Measurements from ENCODE around the gene CEACAM20.
A peak's percentile ranks its signal among the peaks of the same experiment; 100 is the strongest.
"Not testable (repeated sequence)": the region's sequence is repeated elsewhere in the genome, so short reads cannot be mapped to it uniquely, and the experiment has no call there.

The CEACAM20 gene

DNA sequence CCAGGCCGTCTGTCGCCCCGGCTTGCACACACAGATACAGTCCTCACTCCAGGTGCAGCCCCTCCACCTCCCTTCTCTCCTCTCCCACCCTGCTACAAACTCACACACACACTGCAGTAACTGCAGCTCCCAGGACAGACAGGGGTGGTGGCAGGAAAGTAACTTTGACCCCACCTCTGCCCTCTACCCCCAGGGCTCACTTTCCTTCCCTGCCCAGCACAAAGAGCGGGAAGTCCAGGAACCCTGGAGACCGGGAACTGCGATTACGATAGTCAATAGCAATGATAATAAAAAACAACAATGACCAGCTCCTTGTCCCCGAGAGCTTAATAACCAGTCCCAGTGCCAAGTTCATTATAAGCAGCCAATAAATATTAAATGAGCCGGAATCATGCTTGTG, at the start of gene CEACAM20:
Gene CEACAM20 (minus strand): TSS at position 140 of the 400 bp plus-strand sequence. CDS start 166 bp downstream, outside the sequence.
- DNase-seq = no peak

GRCh38 chr19:44577566-44577874, 48.0 kb upstream of the CEACAM20 start:
- no peak for DNase-seq

DNA sequence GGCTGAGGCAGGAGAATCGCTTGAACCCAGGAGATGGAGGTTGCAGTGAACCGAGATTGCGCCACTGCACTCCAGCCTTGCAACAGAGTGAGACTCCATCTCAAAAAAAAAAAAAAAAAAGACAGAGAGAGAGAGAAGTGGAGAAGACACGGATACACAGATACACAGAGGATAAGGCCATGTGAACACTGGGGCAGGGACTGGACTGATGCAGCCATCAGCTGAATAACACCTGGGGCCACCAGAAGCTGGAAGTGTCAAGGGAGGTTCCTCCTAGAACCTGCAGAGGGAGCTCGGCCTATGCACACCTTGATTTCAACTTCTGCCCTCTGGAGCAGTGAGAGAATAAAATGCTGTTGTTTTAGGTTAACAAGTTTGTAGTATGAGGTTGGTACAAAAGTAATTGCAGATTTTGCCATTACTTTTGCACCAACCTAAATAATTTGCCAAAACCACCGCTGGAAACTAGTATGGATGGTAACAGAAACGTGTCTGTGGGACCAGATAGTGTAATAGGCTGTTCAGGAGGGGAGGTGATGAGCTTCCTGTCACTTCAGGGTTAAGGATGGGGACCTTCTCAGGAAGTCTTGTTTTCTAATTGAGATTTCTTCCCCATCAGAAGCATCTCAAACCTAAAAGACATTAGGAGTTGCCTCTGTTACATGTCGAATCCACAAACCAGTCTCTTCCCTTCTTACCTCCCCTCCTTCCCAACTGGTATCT, 47.5 kb upstream of the CEACAM20 start:
- no peak for DNase-seq

- no peak for DNase-seq
These were observed 45.7 kb upstream of the CEACAM20 start for GRCh38 chr19:44575116-44575700.

DNA sequence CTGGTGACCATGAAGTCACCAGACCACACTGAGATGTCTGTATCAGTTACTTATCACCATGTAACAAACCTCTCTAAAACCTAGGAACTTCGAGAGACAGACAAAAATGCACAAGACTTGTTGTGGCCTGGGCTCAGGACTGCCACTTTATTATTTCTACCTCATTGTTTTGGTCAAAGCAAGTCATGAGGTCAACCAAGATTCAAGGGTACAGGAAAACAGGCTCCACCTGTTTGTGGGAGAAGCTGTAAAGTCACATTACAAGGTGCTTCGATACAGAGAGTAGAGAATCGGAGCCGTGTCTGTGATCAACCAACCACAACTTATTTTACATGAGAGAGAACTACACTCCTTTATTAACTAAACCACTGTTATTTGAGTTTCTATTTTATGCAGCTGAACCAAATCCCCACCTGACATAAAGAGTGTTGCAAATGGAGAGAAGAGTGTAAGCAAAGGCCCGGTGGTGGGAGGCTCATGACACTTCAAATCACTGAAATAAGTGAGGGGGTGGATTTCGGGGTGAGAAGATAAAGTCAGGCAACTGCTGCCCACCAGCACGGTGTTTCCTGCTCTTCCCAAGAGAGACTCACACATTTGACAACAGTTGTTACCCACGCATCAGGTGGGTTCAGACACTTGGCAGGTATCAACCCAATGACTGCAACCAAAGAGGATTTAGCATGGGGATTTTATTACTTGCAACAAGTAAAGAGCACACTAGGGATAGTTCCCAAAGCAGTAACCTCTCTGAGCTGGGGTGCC, 44.9 kb upstream of the CEACAM20 start:
- no peak for DNase-seq

DNA sequence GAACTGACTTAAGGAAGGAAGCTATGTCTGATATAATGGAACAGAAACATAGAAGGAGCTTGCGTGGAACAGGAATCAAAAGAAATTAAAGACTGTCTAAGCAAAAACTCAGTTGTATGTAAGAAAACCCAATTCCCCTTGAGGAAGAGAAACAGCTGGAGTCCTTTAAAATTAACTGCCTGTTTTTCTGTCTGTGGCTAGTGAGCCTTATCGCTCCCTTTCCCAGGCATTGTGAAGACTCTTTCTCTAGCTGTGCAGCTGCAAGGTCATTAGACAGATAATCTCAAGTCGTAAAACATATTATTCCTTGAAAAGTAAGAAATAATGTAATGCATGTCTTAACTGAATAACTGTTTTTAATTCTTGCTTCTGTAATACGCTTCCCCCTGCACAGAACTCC, 44.2 kb upstream of the CEACAM20 start:
- no peak for DNase-seq

- no peak for DNase-seq
These were observed 43.7 kb upstream of the CEACAM20 start for GRCh38 chr19:44573183-44573582.

GRCh38 chr19:44572581-44572900, 43.1 kb upstream of the CEACAM20 start:
- no peak for DNase-seq

DNA sequence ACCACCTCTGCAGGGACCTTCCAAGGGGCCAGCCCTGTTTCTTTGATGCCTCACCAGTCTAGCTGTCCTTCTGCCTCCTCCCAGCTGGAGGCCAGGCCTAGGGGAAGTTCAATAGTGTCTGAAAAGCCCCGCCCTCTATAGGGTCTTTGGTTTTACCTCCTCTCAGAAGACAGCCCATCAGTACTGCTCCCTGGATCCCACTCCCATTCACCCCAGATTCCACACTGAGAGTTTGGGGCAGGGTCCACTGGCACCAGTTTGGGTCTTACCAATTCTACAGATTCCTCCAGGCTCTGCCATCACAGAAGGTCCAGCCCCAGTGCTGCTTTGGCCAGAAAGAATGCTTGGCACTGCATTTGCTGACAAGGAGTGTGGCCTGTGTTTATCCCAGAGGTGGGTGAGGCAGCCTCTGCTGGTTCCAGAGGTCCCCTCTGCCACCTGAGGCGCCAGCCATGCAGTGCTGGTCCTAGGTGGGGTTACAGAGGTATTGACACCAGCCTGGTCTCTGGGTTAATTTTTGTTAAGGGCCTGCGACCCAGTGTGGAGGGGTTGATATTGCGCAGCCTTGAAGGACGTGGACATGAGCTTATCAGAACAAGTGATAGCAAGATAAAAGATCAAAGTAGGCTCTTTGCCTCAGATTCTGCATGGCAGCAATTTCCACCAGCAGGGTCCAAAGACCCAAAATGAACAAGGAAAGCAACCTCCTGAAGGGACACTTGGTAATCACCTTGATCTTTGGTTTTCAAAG, 42.5 kb upstream of the CEACAM20 start:
- no peak for DNase-seq

- DNase-seq = peak; percentile 9
These were observed 41.7 kb upstream of the CEACAM20 start for GRCh38 chr19:44570984-44571684.

DNA sequence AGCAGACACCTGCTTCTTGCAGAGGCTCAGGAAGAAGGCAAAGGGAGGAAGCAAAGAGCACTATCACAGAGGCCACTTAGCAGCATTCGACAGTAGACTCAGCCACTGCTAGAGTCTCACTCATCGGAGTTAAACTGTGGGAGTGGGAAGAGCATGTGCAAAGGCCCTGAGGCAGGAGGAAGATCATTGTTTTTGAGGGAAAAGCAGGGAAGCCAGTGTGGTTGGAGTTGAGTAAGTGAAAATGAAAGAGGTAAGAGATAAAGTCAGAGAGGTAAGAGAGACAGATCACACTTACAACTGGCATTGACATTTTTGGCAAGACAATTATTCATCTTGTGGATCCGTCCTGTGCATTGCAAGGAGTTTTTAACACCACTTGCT, 41.1 kb upstream of the CEACAM20 start:
- DNase-seq = no peak

- DNase-seq = no peak
These were observed 38.3 kb upstream of the CEACAM20 start for GRCh38 chr19:44567745-44568144.

- peak; percentile 63 for DNase-seq
These were observed 37.5 kb upstream of the CEACAM20 start for GRCh38 chr19:44566984-44567383.

DNA sequence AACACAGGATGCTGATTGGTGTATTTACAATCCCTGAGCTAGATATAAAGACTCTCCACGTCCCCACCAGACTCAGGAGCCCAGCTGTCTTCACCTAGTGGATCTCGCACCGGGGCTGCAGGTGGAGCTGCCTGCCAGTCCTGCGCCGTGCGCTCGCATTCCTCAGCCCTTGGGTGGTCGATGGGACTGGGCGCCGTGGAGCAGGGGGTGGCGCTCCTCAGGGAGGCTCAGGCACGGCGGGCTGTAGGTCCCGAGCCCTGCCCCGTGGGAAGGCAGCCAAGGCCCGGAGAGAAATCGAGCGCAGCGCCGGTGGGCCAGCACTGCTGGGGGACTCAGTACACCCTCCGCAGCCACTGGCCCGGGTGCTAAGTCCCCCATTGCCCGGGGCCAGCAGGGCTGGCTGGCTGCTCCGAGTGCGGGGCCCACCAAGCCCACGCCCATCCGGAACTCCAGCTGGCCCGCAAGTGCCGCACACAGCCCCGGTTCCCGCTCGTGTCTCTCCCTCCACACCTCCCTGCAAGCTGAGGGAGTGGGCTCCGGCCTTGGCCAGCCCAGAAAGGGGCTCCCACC, 33.7 kb upstream of the CEACAM20 start:
- DNase-seq = not testable (repeated sequence)

DNA sequence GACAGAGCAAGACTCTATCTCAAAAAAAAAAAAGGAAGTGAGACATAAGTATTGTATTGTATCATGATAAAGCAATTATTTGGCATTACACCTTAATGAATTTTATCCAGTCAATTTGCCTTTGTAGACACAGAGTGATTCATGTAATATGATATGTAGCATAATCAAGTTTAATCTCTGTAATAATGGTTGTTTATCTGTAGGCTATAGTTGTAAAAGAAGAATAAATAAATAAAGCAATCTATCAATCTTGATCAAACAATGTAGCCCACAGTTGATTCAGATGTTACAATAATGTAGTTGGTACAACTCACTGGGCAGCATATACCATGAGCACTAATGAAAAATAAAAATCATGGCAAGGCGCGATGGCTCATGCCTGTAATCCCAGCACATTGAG, 28.5 kb upstream of the CEACAM20 start:
- no peak for DNase-seq

DNA sequence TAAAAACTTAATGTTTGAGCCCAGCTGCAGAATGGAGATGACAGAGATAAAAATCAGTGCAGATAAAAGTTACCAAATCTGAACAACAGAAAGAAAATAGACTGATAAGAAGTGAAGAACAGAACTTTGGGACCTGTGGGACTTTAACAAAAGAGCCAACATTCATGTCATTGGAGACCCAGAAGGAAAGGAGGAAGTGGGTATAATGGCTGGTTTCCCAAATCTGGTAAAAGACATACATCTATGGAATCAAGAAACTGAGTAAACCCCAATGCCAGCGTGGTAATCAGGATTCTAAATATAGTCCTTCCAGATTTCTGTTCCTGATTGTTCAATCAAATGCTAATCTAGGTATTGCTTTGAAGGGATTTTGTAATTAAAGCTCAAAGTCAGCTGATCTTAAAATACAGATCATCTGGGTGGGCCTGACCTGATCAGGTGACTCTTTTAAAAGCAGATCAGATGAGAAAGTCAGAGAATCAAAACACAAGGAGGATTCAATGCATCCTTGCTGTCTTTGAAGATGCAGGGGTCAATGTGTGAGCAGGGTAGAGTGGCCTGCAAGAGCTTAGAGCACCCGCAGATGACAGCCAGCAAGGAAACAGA, 25.3 kb upstream of the CEACAM20 start:
- no peak for DNase-seq

GRCh38 chr19:44553478-44554171, 24.1 kb upstream of the CEACAM20 start:
- peak; percentile 67 for DNase-seq

GRCh38 chr19:44552324-44552723, 22.8 kb upstream of the CEACAM20 start:
- no peak for DNase-seq

GRCh38 chr19:44551850-44552249, 22.4 kb upstream of the CEACAM20 start:
- DNase-seq = no peak

DNA sequence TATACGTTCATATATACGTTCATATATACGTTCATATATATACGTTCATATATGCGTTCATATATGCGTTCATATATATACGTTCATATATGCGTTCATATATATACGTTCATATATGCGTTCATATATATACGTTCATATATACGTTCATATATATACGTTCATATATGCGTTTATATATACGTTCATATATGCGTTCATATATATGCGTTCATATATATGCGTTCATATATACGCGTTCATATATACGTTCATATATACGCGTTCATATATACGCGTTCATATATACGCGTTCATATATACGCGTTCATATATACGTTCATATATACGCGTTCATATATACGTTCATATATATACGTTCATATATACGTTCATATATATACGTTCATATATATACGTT, 21.5 kb upstream of the CEACAM20 start:
- not testable (repeated sequence) for DNase-seq

- no peak for DNase-seq
These were observed 20.0 kb upstream of the CEACAM20 start for GRCh38 chr19:44549507-44549906.

DNA sequence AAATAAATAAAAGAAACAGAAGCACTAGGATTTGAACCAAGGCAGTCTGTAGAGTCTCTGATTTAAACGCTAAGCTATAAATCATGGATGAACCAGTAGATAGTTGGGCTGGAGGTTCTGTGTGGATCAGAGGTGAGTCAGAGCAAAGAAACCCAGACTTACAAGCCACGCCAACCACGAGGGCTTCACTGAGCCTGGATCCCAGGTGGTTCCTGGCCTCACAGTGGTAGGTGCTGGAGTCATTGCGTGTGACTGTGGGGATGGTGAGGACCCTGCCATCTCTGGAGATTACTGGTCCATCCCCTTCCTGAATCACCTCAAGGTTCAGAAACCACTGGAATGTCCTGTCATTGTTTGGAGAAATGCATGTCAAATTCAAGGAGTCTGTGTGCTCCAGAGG, 19.3 kb upstream of the CEACAM20 start:
- DNase-seq = no peak
